Kidney tubule cell (primary cell): ENCODE measurements around the gene PDE4C.
A peak's percentile ranks its signal among the peaks of the same experiment; 100 is the strongest.

Experiments
- DNase-seq: peaks from one replicate; pipeline ENCODE4 v3.0.0-alpha.2; 2018; ENCODE audit warnings: low spot score

Gene PDE4C

DNA sequence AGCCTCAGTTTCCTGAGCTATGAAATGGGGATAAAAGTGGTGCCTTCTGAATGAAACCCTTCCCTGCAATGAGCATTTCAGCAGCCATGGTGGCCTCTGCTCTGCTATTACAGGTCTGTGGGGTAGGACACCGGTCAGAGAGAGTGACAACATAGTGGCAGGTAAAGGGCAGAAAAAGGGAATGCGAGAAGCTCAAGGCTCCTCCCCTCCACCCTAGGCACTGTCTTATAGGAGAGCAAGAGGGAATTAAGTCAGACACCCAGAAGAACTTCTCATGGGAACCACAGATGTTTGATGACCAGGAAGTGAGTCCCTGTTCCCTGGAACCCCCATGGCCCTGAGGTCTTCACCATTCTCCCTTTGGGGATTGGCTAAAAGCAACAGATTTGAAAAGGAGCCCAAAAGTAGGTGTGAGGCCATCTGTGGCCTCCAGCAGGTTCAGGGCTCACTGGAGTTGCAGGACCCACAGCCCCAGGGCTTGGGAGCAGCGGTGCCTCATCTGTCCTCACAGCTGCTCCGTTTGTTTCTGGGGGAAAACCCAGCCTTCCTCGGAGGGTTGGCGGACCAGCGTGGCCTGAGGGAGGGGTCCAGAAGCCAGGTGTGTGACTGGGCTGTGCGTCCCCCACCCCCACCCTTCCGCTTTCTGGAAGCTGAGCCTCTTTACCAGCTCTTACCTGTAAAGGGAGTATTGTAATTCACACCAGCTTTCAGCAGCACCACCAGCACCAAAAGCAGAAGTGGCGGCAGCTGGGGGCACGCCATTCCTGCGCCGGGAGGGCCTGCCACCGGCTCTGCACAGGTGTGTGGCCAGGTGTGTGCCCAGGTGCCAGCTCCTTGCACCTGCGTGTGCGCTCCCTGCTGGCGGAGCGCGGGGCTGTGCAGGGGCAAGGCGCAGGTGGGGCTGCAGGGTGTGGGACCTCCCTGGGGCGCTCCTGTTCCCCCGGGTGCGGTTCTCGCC is 28.6 kb upstream of the PDE4C start:
- no peak for DNase-seq

DNA sequence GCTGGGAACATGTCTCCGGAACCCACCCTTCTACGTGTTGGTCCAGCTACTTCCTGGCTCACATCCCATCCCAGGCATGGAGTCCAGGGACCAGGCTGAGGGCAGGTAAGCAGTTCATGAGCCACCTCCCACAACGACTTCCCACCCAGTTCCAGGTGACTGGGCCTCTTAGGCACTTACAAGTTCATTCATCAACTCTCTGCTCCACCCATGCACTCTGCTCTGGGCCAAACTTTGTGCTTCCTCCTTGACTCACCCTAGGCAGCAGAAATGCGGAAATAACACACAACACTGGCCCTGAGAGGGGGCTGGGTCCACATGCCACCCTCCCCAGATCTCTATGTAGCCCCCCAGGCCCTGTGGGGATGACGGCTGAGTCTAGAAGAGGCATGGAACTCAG is 27.5 kb upstream of the PDE4C start:
- peak; percentile 89 for DNase-seq

GRCh38 chr19:18253130-18253529 is 26.9 kb upstream of the PDE4C start:
- DNase-seq: no peak

GRCh38 chr19:18252370-18252717 is 26.1 kb upstream of the PDE4C start:
- DNase-seq: no peak

- DNase-seq: peak; percentile 71
These were observed 25.5 kb upstream of the PDE4C start for GRCh38 chr19:18251587-18252369.

- no peak for DNase-seq
These were observed 23.6 kb upstream of the PDE4C start for GRCh38 chr19:18249834-18250233.

DNA sequence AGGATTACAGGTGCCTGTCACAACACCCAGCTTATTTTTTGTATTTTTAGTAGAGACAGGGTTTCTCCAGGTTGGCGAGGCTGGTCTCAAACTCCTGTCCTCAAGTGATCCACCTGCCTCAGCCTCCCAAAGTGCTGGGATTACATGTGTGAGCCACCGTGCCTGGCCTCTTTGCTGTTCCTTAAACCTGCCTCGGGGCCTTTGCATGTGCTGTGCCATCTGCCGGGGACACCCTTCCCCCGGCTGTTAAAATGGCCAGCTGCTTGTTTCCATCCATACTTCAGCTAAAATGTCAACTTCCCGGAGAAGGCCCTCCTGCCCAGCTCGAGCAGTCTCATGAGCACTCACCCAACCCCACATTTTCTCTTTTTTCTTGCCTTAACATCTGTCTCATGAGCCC is 19.1 kb upstream of the PDE4C start:
- no peak for DNase-seq

GRCh38 chr19:18239303-18239702 is 13.1 kb upstream of the PDE4C start:
- no peak for DNase-seq

DNA sequence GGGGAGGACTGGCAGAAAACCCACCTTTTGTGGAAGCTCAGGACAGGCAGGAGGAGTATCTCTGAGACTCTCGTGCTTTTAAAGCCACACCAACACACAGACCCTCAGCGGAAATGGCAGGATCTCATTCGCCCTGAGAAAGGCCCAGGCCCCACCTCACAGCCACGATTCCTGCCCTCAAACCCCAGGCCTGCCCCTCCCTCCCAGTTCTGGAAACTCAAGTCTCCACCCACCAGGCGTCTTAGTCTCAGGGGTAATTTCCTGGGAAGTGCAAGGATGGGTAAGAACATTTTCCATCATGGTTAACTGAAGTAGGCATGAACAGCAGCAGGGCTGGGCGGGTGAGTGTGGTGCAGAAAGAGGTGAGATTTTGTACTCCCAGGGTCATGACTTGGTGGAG is 8.0 kb upstream of the PDE4C start:
- DNase-seq: no peak

GRCh38 chr19:18233224-18233825 is 7.1 kb upstream of the PDE4C start:
- DNase-seq: peak; percentile 37

DNA sequence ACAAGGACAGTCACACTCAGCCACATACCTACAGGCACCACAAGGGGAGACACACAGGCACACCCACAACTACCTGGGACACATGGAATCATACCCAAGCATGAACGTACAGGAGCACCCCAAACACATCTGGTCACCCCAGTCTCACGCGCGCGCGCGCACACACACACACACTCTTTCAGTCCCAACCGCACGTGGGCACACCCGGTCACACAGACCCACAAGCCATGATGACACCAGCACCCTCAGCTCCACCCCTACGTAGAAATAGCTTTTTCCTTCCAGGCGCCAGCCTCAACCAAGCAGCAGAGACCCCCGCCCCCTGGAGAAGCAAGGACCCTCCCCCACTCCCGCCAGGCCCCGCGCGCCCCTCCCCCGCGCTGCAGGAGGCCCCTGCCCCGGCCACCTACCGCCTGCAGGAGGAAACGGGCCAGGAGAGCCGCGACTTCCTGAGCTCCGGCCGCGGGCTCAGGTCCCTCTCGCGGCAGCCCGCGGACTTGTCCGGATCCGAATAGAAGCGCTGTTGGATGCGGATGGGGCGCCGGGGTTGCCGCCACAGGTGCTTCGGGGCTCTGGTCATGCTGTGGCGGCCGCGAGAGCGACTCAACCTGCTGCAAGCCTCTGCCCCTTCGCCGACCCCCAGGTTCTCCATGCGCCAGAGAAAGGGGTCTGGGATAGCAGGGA is 6.4 kb upstream of the PDE4C start:
- DNase-seq: no peak

DNA sequence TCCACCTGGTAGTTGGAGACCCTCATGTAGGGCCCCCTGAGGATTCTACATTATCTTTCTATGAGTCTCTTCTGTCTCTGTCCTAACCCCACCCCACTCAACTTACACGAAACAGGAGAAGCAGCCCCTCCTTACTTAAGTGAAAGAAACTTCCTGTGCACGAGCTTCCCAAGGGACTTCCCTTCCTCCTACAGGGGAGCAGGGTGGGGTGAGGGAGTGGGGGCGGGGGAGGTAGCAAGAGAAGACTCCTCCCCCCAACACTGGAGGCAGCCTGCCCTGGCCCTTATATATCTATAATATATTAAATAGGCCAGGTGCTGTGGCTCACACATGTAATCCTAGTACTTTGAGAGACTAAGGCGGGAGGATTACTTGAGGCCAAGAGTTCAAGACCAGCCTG is 5.5 kb upstream of the PDE4C start:
- no peak for DNase-seq

GRCh38 chr19:18230941-18231734 is 4.9 kb upstream of the PDE4C start:
- DNase-seq: no peak

DNA sequence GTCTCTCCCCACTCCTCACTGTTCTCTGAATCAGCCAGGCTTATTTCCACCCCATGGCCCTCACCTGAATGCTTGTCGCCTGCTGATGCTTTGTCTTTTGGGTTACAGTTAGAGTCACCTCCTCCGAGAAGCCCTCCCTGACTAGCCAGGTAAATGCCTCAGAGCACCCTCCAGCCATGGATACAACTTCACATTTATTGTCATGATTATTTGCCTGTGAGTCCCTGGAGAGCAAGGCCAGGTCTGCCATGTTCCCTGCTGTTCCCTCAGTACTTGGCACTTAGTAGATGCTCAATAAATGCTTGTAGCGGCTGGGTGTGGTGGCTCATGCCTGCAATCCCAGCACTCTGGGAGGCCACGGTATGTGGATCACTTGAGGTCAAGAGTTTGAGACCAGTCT is 3.7 kb upstream of the PDE4C start:
- DNase-seq: no peak

DNA sequence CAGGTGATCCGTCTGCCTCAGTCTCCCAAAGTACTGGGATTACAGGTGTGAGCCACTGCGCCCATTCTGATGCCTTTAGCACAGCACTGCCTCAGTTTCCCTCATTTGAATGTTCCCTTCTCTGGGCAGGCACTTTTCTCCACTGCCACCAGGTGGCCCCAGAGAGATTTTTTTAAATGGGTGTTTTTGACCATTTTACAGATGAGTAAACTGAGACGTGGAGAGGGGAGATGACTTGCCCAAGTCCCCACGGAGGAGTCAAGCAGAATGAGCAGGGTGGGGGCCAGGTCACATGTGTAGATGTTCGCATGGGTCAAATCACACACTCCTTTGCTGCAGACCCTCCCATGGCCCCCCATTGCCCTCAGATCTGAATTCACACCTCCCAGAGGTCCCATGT is 3.2 kb upstream of the PDE4C start:
- DNase-seq: no peak

DNA sequence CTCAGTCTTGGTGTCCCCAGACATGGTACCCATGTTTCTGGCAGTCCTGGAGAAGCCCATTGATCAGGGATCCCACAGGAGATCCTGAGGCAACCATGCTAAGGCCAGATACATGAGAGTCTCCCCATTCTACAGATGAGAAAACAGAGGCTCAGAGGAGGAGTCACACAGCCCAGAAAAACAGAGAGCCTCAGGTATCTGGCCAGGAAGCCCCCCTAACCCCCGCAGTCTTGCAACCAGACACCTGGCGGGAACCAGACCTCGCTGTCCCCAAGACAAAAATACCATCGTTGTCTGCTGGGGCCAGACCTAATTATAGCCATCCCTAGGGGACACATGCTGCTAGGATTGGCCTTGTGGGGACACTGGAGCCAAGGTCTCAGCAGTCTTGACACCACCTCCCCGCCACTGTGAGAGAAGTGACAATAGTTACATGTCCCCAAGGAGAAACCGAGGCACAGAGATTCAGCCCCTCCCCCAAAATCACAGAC is 1.6 kb upstream of the PDE4C start:
- no peak for DNase-seq

GRCh38 chr19:18226956-18227780 is 930 bp upstream of the PDE4C start:
- no peak for DNase-seq

DNA sequence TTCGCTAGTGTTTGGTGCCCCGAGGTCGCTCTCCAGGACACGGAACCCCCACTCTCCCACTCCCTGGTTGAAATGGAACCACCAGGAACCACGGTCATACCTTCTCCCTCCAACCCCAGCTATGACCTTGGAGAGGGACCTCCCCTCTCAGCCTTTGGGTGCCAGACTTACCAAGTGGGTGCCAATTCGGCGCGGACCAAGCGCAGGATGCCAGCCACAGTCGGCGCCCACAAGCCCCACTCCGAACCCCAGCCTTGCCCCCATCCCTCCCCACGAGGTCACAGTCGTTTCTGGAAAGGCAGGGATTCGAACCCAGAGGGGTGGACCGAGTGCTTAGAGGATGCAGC is 910 bp downstream of the PDE4C start:
- DNase-seq: no peak

GRCh38 chr19:18224525-18225354 is 1.5 kb downstream of the PDE4C start:
- peak; percentile 98 for DNase-seq
